NCI-H82 (cell line): ENCODE measurements around the gene ANKS1A.
"Not testable (repeated sequence)": the region's sequence is repeated elsewhere in the genome, so short reads cannot be mapped to it uniquely, and the experiment has no call there.

Experiments
- DNase-seq: peaks from one replicate; lab custom pipeline; 2025; lab: John Stamatoyannopoulos, UW

The ANKS1A gene

GRCh38 chr6:34887753-34888513, 1.1 kb upstream of the ANKS1A start, which contains the start of gene TAF11:
Gene TAF11 (minus strand): TSS chr6:34888042. CDS start chr6:34887957, 85 bp downstream.
- DNase-seq, result peak; percentile 98

- no peak for DNase-seq
Observed at GRCh38 chr6:34888514-34888856, 570 bp upstream of the ANKS1A start.

- DNase-seq, result no peak
Observed at GRCh38 chr6:34890533-34890925, 1.5 kb downstream of the ANKS1A start.

DNA sequence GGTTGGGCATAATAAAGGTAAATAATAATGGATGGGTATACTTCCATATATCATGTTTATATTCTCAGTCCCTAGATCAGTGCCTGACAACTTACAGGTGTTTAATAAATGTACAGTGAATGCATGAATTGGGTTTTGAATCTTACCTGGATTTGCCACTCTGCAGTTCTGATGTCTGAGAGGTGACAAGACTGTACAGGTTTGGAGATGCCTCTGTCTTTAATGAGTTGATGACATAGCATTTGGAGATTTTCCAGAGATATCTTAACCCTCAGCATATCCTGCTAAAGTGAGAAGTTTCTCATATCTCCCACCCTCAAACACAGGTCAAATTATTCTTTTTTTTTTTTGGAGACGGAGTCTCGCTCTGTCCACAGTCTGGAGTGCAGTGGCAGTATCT, 2.2 kb downstream of the ANKS1A start:
- DNase-seq, result no peak

GRCh38 chr6:34894693-34895092, 5.6 kb downstream of the ANKS1A start:
- DNase-seq, result no peak

DNA sequence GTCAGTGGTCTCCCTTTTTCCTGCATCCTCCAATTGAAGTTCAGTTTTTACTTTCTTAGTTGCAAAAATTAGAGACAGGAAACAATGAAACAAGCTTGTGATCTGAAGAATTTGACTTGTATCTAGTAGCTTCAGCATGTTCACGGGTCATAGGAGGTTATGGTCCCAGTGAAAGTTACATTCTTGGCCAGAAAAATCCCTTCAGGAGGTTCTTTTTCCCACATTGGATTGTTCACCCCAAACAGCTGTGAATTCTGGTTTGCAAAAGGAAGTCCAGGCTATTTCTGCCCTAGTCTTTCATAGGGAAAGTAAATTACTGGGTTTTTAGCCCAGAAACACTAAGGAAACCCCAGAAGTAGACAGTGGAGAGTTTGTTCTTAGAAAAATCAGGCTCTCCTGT, 8.1 kb downstream of the ANKS1A start:
- DNase-seq, result no peak

DNA sequence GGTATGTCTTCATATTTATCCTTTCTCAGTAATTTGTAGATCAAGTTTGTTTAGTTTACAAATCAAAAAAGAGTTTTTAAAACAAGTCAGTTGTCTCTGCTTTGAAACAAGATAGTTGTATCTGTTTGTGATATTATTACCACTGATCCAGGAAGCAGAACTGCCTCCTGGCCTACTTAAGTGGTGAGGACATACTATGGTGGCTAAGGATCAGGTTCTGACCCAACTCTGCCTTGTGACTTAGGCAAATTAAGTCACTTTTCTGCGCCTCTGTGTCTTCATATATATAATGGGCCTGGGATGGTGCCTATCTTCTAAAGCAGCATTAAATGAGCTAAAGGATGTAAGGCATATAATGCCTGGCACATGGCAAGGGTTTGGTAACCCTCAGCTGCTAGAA, 8.7 kb downstream of the ANKS1A start:
- DNase-seq, result no peak

GRCh38 chr6:34899748-34900147, 10.7 kb downstream of the ANKS1A start:
- not testable (repeated sequence) for DNase-seq

DNA sequence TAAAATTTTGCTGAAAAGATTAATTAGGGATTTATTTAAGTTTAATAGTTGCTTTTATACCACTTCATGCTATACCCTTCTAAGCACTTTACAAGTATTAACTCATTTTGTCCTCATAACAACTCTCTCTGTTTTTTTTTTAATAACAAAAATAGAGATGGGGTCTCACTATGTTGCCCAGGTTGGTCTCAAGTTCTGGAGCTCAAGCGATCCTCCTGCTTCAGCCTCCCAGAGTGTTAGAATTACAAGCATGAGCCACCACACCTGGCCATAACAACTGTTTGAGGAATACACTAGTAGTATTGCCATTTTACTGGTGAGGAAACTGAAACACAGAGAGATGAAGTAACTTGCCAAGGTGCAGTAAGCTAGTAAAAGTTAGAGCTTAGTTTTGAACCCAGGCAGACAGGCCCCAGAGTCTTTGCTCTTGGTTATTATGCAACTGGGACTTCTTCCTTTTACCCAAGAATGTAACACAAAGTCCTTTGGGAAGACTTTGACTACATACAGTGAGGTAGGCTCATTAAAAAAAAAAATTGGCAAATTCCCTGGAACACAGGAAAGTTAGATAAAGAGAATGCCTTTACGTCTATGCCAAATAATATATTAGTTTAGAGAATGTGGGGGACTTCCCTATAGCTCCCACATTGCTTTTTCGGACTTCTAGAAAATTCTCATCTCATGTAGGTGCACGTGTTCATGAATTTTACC, 11.4 kb downstream of the ANKS1A start:
- DNase-seq, result no peak

- no peak for DNase-seq
Observed at GRCh38 chr6:34901930-34902329, 12.9 kb downstream of the ANKS1A start.

GRCh38 chr6:34904990-34905613, 16.0 kb downstream of the ANKS1A start:
- no peak for DNase-seq

GRCh38 chr6:34906826-34907225, 17.8 kb downstream of the ANKS1A start:
- DNase-seq, result no peak

DNA sequence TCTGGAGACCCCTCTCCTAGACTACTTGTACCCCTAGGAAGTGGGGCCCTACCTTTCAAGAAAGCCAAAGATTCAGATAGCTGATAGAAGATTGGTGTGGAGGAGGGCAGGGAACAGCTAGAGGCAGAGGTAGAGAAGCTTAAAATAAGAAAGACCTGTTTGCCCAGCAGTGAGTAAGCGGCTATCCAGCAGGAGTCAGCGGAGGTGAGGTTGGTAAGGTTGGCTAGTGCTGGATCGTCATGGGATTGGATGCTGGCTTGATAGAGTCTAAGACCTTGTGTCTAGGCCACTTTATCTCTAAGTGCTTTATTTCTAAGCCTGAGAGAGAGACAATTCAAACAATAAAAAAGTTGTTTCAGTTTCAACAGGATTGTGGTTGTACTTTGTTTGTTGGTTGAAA, 19.1 kb downstream of the ANKS1A start:
- DNase-seq, result no peak

DNA sequence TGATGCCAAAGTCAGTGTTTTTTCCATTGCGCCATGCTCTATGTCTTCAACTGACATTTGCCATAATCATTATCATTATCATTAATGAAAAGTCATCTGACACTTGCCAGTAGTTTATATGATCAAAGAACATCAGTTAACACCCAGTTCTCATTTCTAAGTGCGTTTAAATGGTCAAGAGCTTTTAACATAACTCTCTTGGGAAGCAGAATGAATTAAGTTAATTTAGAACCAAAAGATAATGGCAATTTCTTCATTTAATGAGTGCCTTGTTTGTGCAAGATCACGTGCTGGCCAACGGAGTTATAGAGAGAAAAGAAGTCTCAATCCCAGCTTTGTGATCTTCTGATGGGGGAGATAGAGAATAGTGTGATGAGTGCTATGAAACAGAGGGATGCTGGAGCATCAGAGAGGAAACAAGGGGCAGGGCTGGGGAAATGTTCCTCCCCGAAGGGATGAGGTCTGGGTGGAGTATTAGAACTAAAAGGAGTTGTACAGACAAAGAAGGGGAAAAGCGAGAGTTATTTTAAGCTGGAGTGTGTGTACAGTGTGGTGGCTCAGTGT, 20.3 kb downstream of the ANKS1A start:
- DNase-seq, result no peak

- no peak for DNase-seq
Observed at GRCh38 chr6:34911822-34912221, 22.8 kb downstream of the ANKS1A start.

DNA sequence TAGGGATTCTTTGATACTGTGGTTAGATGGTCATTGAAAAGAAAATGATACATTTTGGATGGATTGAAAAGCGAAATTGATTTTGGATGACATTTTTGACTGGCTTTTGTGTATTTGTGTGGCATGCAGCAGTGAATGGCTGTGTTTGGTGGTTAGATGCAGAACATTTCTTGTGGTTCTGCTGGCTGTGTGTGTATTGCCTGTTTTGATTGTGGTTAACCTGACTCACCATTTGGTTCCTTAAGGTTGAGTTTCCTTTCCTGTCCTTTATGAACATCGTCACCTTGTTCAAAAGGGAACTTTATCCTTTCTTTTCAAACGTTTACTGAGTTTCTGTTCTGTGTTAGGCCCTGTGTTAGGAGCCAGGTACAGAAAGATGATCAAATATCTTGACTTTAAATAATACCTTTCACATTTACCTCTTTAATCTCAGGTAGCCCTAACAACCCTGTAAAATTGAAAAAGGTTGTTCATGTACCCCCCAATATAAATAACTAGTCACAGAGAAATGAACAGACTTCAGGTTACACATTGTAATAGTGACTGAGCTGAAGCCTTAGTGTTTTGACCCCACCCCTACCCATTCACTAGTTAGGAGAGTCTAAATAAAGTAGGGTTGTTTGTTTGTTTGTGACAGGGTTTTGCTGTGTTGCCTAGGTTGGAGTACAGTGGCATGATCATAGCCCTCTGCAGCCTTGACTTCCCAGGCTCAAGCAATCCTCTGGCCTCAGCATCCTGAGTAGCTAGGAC, 23.8 kb downstream of the ANKS1A start:
- no peak for DNase-seq

DNA sequence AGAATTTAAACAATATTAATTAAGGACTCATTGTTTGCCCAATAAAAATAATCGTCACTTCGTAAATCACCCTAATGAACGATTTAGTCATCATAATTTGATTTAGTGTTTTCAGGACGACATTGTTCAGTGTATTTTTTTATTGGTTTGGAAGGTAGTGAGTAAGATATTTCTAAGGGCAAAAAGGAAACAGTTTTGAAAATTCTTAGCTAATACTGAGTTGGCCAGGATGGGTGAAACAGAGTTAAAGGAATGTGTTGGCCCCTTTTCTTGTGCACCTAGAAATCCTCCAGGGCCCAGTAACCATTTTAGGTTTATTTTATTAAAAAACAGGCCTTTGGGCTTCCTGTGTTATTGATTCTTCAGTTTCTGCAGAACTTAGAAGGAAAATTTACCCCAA, 25.3 kb downstream of the ANKS1A start:
- no peak for DNase-seq

GRCh38 chr6:34916348-34916967, 27.4 kb downstream of the ANKS1A start:
- DNase-seq, result no peak

GRCh38 chr6:34917626-34918285, 28.7 kb downstream of the ANKS1A start:
- DNase-seq, result peak; percentile 39

DNA sequence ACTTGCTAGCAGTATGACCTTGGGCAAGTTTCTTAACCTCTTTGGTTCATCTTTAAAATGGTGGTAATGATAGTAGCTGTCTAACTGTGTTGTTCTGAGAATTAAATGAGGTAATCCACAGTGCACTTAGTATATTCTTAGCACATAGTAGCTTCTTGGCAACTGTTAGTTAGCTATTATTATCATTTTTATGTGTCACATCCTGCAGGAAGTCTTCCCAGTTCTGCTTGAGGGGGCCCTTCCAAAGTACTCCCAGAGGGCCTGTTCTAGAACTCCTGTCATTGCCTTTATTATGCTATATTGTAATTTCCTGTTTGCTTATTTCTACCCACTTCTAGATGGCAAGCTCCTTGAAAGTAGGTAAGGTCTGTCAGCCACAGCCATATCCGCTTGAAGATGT, 30.6 kb downstream of the ANKS1A start:
- DNase-seq, result no peak

DNA sequence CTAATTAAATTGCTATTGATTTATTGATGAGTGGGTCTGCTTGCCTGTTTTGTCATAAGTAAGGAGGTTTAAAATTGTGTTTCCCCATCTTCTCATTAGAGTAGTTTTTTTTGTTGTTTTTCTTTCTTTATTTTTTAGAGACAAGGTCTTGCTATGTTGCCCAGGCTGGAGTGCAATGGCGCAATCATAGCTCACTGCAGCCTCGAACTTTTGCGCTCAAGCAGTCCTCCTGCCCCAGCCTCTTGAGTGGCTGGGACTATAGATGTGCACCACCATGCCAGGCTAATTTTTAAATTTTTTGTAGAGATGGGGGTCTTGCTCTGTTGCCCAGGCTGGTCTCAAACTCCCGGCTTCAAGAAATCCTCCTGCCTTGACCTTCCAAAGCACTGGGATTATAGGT, 31.0 kb downstream of the ANKS1A start:
- DNase-seq, result no peak
